ENCODE data around the gene NBEA.
"Not testable (repeated sequence)": the region's sequence is repeated elsewhere in the genome, so short reads cannot be mapped to it uniquely, and the experiment has no call there.

The NBEA gene

DNA sequence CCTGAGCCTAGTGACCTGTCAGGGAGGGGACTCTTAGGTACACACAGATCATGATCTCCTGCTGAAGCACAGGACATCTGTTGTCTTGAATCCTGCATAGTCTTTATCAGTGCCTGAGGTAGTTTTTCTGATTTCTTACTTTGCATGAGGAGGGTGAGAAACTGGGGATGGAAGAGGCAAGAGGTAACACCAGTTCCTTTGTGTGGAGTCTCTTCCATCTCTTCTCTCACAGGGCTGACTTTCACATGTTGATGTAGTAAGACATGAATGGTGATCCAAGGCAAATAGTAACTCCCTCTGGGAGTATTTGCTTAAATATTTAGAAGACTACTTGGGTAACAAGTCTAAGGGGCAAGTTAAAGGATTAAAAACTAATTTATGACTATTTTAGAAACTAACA, 9.5 kb downstream of the NBEA start:
- DNase-seq, result no peak

DNA sequence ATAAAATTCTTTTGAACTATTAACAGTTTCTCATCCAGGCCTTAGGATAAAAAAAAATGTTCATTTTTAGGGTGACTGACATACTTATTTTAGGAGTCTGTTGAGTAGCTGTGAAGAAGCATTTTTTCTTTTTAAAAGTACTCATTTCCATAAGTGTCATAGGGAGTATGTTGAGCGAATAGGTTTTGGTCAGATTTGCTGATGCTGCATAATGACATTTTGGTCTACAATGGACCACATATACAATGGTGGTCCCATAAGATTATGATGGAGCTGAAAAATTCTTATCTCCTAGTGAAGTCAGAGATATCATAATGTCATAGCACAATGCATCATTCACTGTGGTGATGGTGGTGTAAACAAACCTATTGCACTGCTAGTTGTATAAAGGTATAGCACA, 17.4 kb downstream of the NBEA start:
- DNase-seq, result no peak

DNA sequence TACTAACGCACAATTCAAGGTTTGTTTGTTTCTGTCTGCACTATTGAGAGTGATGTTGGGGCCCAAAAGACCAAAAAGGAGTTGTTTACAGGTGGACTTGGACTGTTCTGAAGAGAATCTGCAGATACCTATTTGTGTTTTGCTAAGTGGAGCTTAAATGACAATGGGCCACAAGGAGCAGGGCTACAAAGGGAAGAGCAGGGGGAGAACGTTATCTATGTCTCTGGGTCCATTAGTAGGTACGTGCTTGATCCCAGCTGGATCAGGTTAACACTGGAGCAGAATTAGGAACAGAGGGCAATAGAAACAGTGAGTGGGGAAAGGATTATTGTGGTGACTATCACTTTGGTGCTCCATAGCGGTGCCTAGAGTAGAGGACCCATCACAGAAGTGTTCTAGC, 22.5 kb downstream of the NBEA start:
- DNase-seq, result no peak

- no peak for DNase-seq
These were observed 25.9 kb downstream of the NBEA start for GRCh38 chr13:34967851-34968562.

DNA sequence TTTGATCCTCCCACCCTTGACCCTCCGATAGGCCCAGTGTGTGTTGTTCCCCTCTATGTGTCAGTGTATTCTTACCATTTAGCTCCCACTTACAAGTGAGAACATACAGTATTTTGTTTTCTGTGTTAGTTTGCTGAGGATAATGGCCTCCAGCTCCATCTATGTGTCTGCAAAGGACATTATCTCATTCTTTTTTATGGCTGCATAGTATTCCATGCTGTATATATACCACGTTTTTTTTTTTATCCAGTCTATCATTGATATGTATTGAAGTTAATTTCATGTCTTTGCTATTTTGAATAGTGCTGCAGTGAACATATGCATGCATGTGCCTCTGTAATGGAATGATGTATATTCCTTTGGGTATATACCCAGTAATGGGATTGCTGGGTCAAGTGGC, 27.5 kb downstream of the NBEA start:
- not testable (repeated sequence) for DNase-seq

DNA sequence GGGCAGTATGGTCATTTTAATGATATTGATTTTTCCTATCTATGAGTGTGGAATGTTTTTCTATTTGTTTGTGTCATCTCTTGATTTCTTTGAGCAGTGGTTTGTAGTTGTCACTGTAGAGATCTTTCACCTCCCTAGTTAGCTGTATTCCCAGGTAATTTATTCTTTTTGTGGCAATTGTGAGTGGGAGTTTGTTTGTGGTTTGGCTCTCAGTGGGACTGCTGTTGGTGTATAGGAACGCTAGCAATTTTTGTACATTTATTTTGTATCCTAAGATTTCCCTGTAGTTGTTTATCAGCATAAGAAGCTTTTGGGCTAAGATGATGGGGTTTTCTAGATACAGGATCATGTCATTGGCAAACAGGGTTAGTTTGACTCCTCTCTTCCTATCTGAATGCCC, 28.9 kb downstream of the NBEA start:
- DNase-seq, result no peak

- DNase-seq, result no peak
These were observed 29.4 kb downstream of the NBEA start for GRCh38 chr13:34971473-34971872.

GRCh38 chr13:34985199-34985598, 43.1 kb downstream of the NBEA start:
- not testable (repeated sequence) for DNase-seq

- no peak for DNase-seq
These were observed 46.3 kb downstream of the NBEA start for GRCh38 chr13:34988330-34988791.

- DNase-seq, result no peak
These were observed 48.5 kb downstream of the NBEA start for GRCh38 chr13:34990399-34991214.

GRCh38 chr13:34993470-34993869, 51.4 kb downstream of the NBEA start:
- DNase-seq, result peak; percentile 13

DNA sequence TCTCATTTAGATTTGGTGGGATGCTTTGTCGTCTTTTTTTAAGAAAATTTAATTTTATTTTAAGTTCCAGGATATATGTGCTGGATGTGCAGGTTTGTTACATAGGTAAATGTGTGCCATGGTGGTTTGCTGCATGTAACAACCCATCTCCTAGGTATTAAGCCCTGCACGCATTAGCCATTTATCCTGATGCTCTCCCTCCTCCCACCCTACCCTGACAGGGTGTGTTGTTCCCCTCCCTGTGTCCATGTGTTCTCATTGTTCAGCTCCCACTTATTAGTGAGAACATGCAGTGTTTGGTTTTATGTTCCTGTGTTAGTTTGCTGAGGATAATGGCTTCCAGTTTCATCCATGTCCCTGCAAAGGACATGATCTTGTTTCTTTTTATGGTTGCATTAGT, 61.7 kb downstream of the NBEA start:
- not testable (repeated sequence) for DNase-seq

DNA sequence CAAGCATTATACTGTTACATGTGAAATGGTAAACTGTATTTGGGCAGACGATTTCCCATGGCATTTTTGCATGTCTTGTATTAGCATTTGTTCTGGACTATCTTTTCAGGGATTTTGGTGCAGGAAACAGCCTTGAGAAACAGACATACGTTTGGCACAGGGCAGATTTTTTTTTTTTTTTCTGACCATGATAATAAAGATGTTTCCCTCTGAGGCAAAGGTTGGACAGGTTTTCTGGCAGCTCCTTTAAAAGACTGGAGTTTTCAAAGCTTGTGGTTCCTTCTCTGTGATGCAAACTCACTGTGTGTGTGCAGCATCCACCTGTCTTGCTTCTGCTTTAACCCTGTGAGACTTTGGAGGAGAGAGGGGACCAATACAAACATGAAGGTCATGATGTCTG, 63.0 kb downstream of the NBEA start:
- no peak for DNase-seq

- DNase-seq, result no peak
These were observed 72.6 kb downstream of the NBEA start for GRCh38 chr13:35014606-35015213.

DNA sequence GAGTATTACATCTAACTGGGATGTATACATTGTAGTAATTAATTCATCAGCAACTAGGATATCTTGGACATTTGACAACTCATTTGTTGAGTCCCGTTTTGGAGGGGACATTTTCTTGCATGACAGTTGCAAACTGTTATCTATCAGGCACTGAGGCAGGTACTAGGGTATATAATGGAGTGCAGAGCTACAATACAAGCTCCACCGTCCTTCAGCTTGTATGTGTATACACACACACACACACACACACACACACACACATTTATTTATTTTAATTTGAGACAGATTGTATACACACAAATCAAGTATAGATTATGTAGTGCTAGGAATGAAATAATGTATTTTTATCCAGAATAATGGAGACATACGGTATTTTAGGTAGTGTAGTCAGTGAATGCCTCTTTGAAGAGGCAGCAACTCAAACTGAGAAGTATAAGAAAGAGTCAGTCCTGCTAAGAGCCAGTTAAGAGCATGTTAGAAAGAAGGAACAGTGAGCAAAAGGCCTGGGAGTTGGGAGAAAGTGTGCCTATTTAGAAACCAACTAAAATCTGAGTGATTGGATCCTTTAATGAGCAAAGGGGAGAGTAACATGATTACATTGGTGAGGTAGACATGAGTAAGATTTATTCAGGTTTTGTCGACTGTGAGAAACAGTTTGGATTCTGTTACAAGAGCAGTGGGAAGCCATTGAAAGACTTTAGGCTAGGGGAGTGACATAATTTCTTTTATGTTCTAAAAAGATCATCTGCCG, 74.5 kb downstream of the NBEA start:
- DNase-seq, result no peak

DNA sequence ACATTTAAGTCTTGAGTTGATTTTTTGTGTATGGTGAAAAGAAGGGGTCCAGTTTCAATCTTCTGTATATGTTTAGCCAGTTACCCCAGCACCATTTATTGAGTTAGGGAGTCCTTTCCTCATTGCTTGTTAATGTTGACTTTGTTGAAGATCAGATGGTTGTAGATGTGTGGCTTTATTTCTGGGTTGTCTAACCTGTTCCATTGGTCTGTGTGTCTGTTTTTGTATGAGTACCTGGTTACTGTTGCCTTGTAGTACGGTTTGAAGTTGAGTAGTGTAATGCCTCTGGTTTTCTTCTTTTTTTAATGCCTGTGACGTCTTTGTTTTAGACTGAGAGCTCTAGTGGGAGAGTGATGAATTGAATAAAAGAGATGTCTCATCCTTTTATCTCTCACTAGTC, 83.2 kb downstream of the NBEA start:
- no peak for DNase-seq

DNA sequence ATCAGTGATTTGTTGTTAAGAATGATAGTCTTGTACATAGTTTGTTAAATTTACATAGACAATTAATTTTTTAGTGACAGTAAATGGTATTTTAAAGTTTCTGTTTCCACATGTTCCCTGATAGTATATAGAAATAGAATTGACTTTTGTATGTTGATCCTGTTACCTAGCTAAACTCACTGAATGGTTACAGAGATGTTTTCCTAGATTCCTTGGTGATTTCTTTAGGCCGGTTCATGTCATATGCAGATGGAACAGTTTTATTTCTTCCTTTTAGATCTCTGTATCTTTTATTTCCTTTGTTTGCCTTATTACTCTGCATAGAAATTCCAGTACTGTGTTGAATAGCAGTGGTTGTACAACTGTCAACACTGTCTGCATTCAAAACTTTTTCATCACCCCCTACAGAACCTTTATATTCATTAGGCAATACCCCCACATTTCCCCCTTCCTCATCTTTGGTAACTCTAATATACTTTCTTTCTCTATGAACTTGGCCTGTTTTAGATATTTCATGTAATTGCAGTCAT, 86.3 kb downstream of the NBEA start:
- DNase-seq, result no peak

- DNase-seq, result no peak
These were observed 96.9 kb downstream of the NBEA start for GRCh38 chr13:35039012-35039411.

DNA sequence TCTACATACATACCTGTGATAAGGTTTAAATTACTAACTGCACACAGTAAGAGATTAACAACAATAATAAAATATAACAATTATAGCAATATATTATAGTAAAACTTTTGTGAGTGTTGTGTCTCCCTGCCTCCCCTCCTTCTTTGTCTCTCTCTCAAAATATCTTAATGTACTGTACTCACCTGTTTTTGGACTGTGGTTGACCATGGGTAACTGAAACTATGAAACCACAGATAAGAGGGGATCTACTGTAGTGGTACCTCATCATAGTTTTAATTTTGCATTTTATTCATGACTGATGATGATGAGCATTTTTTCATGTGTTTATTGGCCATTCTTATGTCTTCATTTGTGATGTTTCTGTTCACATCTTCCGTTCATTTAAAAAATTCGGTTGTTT, 104.5 kb downstream of the NBEA start:
- no peak for DNase-seq

GRCh38 chr13:35055705-35056104, 113.6 kb downstream of the NBEA start:
- DNase-seq, result no peak

DNA sequence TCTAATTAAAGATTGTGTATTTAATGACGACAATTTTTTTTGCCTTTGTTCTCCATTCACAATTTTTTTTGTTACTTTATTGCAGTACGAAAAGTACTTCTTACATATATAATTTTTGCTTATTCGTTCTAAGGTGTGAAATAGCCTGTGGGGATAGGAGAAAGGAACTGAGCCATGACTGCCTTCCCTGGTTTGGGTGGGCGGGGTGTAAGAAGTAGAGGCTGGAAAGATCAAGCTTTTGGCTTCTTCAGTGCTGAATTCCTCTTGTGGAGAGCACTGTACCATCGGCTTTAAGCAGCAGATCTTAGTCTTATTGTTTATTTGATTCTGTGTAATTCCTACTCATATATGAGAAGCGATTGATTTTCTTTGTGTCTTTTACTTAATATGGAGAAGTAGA, 115.8 kb downstream of the NBEA start:
- no peak for DNase-seq

DNA sequence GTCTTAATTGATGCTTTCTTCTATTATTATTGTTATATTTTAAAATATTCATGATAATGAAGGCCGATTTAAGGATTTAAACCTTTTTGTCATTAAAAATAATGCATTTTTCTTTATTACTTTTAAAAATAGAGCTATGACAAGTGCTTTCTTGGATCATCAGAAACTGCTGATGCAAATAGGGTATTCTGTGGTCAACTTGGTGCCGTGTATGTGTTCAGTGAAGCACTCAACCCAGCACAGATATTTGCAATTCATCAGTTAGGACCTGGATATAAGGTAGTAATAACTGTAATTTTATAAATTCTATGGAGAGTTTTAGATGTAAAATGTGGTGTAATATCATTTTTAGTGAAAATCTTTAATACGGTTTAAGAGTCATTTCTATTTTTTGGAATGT, 116.5 kb downstream of the NBEA start:
- DNase-seq, result not testable (repeated sequence)

- peak; percentile 8 for DNase-seq
These were observed 144.6 kb downstream of the NBEA start for GRCh38 chr13:35086667-35087066.
